Hepatocyte (in vitro differentiated cells): Measurements from ENCODE around the gene STK32C.

Experiments used
- EZH2 ChIP-seq: fragments of 200-600 bp; sonication (generic); IDR thresholded peaks from 2 replicates; pipeline ENCODE4 v1.6.1; 2016; ENCODE audit warnings: antibody characterized with exemption, mild to moderate bottlenecking, borderline replicate concordance
- EZH2phosphoT487 ChIP-seq: fragments of 200-600 bp; sonication (generic); IDR thresholded peaks from one replicate; pipeline ENCODE4 v1.6.1; 2018; ENCODE audit warnings: antibody characterized with exemption, mild to moderate bottlenecking, low read depth, moderate library complexity; ENCODE audit not compliant: unreplicated experiment, severe bottlenecking
- TF ChIP-seq, protein P1 (sequence below): fragments of 200-600 bp; sonication (generic); IDR thresholded peaks from 2 replicates; pipeline ENCODE4 v1.5.1; 2016; ENCODE audit warnings: antibody characterized with exemption, mild to moderate bottlenecking; ENCODE audit not compliant: poor library complexity

DNA sequence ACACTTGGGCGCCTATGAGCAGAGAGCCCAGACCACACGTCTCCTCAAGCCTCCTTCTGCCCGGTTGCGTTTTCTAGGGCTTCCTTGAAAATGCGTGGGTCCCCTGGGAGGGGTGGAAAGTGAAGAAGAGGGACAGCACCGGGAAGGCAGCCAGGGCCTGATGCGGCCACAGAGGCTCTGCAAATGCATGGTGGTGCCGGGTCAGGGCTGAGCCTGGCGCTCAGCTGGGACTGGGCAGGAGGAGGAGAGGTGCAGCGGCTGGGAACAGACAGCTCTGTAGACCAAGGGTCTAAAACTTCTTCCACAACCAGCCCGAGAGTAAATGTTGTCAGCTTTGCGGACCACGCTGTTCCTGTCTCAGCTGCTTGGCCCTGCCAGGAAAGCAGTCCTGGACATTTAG is 119.4 kb downstream of the STK32C start:
- TF ChIP-seq, protein P1, sequence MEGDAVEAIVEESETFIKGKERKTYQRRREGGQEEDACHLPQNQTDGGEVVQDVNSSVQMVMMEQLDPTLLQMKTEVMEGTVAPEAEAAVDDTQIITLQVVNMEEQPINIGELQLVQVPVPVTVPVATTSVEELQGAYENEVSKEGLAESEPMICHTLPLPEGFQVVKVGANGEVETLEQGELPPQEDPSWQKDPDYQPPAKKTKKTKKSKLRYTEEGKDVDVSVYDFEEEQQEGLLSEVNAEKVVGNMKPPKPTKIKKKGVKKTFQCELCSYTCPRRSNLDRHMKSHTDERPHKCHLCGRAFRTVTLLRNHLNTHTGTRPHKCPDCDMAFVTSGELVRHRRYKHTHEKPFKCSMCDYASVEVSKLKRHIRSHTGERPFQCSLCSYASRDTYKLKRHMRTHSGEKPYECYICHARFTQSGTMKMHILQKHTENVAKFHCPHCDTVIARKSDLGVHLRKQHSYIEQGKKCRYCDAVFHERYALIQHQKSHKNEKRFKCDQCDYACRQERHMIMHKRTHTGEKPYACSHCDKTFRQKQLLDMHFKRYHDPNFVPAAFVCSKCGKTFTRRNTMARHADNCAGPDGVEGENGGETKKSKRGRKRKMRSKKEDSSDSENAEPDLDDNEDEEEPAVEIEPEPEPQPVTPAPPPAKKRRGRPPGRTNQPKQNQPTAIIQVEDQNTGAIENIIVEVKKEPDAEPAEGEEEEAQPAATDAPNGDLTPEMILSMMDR, result no peak
- TF ChIP-seq EZH2 (no peak), EZH2phosphoT487 (no peak)
